DND-41 (cell line): ENCODE data around the gene PRDM5.
"Not testable (repeated sequence)": the region's sequence is repeated elsewhere in the genome, so short reads cannot be mapped to it uniquely, and the experiment has no call there.

Experiments used
- CTCF ChIP-seq: IDR thresholded peaks from 2 replicates; pipeline ENCODE4 v1.5.1; 2012; ENCODE audit warnings: borderline replicate concordance, low read length, moderate library complexity, mild to moderate bottlenecking; ENCODE audit not compliant: poor library complexity, severe bottlenecking; ENCODE audit errors: extremely low read depth
- EZH2 ChIP-seq: IDR thresholded peaks from 3 replicates; pipeline ENCODE4 v1.6.1; 2012; ENCODE audit warnings: borderline replicate concordance, low read depth, mild to moderate bottlenecking, moderate library complexity, low read length, inconsistent platforms; ENCODE audit not compliant: severe bottlenecking

GRCh38 chr4:120648336-120648735, 274.2 kb downstream of the PRDM5 start:
- TF ChIP-seq CTCF, EZH2: not testable (repeated sequence)
